NCI-H146 treated with DMSO at 0.1 percent for 48 hours (cell line): ENCODE results near the gene KCNJ15.

Experiments
- DNase-seq: peaks from one replicate; lab custom pipeline; 2025; ENCODE audit not compliant: unreplicated experiment; lab: John Stamatoyannopoulos, UW

The KCNJ15 gene

GRCh38 chr21:38352536-38353219 lies 95.9 kb downstream of the KCNJ15 start:
- DNase-seq: peak; percentile 19

DNA sequence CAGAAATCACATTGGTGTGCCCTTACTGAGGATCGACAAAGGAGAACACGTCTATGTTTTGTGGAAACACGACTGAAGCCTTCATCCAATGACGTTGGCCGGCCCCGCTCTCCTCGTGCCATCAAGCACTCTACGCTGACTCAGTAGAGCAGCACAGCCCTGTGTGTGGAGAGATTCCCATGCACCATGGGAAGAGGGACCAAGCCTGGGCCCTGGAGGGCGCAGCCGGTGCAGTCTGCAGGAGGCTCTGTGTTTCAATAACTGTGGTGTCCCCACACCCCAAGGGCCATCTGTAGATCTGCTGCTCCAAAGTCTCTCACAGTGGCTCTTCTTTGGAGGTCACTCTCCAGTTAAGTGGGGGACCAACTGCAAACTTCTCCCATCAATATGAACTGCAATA lies 97.4 kb downstream of the KCNJ15 start:
- DNase-seq: no peak

- DNase-seq: no peak
Measured at GRCh38 chr21:38354746-38355145, 98.0 kb downstream of the KCNJ15 start.

DNA sequence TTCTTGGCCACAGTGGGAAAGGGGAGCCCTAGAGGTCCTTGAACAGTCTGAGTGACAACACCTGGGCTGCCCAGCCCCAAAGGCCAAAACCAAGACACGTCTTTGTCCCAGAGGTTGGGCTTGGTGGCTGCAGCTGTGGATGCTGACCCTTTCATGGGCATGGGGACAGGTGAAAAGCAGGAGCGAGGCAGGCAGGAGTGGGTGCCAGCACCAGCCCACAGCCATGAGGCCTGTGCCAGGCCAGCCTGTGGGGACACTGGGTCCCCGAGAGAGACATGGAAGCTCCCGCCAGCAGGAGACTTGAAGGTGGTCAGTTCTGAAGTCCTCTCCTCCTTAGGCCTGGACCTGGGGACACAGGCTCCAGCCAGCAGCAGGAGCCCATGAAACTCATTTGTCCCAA lies 98.6 kb downstream of the KCNJ15 start:
- no peak for DNase-seq

DNA sequence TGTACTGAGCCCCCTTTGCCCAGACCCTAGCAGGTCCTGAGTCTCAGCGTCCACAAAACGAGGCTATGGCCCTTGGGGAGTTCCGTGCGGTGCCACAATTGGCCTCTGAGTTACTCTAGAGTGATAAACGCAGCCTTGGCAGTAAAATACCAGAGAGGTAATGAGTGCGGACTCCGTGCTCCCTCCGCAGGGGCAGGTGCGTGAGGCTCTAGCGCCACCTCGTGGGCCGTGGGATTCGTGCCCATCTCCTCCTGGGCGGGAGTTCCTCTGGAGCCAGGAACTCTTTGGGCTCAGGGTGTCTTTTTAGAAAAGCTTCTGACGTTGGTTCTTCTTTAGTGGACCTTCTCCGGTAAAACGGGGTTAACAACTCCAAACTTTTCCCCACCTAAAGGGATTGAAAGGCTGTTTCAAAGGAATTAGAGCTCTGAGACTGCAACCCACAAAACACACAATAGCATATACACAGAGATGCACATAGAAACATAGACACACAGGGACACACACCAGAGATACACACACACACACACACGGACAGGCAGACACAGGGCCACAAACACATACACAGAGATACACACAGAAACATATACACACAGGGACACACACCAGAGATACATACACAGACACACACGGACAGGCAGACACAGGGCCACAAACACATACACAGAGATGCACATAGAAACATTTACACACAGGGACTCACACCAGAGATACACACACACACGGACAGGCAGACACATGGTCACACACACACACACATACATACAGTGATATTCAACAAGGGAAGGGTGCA lies 99.4 kb downstream of the KCNJ15 start:
- DNase-seq: peak; percentile 30
